ENCODE data around the gene TMEM9. TPM values are rescaled to one million over a fixed set of nuclear protein-coding genes. Genes with fewer than 3 reads are reported as not detected.
A peak's percentile ranks its signal among the peaks of the same experiment; 100 is the strongest.

Gene TMEM9
- total and polyA plus RNA-seq, 9 of the 15 experiments (the other 6 are each of a cell fraction or from before 2014, with no cell fraction given) = 30.4 to 107 (median 67.6) TPM

DNA sequence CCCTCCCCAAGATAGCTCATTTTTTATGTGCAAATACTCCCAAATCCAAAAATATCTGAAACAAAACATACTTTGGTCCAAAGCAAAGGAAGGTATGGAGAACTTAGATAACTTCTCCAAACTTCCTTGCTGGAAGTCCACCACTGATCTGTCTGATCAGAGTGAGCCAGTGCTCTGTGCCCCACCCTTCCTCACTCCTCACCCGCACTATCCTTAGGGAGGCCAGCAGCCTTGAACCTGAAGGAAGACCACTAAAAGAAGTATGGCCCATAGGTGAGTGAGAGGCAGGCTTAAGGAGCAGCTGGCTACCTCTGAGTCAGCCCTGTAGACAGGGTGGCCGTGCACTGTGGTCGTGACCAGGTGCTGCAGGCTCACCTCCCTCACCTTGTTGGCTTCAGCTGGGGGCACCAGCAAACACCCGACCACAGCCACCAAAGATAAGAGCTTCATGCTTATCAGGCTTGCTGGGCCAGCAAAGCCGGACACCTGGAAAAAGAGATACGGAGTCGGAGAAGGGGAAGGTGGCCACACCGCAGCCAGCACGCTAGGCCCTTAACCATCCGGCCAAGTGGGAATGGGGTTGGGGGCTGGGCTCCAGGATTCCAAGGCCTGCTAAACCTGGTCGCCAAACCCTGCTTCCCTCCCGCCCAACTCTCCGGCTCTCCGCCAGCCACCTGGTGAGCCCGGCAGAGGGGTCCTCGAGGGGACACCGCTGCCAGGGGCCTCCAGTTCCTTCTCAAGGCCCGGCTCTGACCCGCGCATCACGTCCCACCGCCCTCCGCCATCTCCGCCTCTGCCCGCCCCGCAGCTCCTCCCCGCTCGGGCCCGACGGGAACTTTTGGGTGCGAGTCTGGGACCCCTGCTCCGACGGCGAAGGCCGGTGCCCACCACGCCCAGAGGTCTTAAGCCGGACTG is 543 bp downstream of the TMEM9 start (continued):
- no peak for TF ChIP-seq ZNF318 (IDR thresholded peaks at IDR 0.05; ENCODE audit: borderline replicate concordance in 1 of 2, low read depth in 1 of 2)
- TF ChIP-seq, protein P1, sequence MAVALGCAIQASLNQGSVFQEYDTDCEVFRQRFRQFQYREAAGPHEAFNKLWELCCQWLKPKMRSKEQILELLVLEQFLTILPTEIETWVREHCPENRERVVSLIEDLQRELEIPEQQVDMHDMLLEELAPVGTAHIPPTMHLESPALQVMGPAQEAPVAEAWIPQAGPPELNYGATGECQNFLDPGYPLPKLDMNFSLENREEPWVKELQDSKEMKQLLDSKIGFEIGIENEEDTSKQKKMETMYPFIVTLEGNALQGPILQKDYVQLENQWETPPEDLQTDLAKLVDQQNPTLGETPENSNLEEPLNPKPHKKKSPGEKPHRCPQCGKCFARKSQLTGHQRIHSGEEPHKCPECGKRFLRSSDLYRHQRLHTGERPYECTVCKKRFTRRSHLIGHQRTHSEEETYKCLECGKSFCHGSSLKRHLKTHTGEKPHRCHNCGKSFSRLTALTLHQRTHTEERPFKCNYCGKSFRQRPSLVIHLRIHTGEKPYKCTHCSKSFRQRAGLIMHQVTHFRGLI (CRISPR knock-in tag; IDR thresholded peaks at IDR 0.05) = no peak
- TF ChIP-seq ARID1B (IDR thresholded peaks at IDR 0.05) = peak; percentile 98
- TF ChIP-seq, protein P2, sequence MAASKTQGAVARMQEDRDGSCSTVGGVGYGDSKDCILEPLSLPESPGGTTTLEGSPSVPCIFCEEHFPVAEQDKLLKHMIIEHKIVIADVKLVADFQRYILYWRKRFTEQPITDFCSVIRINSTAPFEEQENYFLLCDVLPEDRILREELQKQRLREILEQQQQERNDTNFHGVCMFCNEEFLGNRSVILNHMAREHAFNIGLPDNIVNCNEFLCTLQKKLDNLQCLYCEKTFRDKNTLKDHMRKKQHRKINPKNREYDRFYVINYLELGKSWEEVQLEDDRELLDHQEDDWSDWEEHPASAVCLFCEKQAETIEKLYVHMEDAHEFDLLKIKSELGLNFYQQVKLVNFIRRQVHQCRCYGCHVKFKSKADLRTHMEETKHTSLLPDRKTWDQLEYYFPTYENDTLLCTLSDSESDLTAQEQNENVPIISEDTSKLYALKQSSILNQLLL (CRISPR knock-in tag; IDR thresholded peaks at IDR 0.05; ENCODE audit: borderline replicate concordance) = no peak
- no peak for TF ChIP-seq BCLAF1 (IDR thresholded peaks at IDR 0.05; ENCODE audit: borderline replicate concordance in 1 of 2, control insufficient read depth in 1 of 2, low read depth in 2 of 2, low read length in 1 of 2)
- TF ChIP-seq PHTF2 (CRISPR knock-in tag; IDR thresholded peaks at IDR 0.05) = no peak; the same call in 1 of the 2 replicates
- no peak for TF ChIP-seq POLR2A (conservative IDR thresholded peaks at IDR 0.05)
- no peak for TF ChIP-seq ZFP1 (CRISPR knock-in tag; IDR thresholded peaks at IDR 0.05)
- no peak for TF ChIP-seq ZNF778 (CRISPR knock-in tag; IDR thresholded peaks at IDR 0.05)
- TF ChIP-seq SMAD4 (CRISPR knock-in tag; conservative IDR thresholded peaks at IDR 0.05) = peak; percentile 90
- no peak for TF ChIP-seq EHMT2 (IDR thresholded peaks at IDR 0.05)
- no peak for TF ChIP-seq TCFL5 (CRISPR knock-in tag; conservative IDR thresholded peaks at IDR 0.05)

Data from K562 (cell line).